ENCODE measurements around the gene SPEG.

SPEG gene

DNA sequence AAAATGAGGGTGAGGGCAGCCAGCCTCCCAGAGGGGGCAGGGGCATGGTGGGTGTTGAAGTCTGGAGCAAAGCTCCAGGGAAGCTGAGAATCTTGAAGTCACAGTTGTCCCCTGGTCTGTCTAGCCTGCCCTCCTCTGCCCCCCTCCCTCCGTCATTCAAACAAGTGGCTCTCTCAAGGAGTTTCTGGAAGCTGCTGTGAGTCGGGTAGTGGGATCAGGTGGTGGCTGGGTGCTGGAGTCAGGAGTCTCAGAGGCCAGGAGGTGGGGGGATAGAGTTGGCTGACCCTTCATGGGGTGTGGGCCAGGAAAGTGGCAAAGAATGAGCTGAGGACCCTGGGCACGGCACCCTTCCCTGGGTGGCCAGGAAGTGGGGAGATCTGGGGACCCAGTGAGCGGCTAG is 79.1 kb downstream of the SPEG start:
- no peak for DNase-seq (ENCODE audit: low read depth)
- no peak overlapping the region for H3K4me3 ChIP-seq (ENCODE audit: control insufficient read depth, low read depth, low read length)
- TF ChIP-seq, protein P1, sequence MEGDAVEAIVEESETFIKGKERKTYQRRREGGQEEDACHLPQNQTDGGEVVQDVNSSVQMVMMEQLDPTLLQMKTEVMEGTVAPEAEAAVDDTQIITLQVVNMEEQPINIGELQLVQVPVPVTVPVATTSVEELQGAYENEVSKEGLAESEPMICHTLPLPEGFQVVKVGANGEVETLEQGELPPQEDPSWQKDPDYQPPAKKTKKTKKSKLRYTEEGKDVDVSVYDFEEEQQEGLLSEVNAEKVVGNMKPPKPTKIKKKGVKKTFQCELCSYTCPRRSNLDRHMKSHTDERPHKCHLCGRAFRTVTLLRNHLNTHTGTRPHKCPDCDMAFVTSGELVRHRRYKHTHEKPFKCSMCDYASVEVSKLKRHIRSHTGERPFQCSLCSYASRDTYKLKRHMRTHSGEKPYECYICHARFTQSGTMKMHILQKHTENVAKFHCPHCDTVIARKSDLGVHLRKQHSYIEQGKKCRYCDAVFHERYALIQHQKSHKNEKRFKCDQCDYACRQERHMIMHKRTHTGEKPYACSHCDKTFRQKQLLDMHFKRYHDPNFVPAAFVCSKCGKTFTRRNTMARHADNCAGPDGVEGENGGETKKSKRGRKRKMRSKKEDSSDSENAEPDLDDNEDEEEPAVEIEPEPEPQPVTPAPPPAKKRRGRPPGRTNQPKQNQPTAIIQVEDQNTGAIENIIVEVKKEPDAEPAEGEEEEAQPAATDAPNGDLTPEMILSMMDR (IDR thresholded peaks at IDR 0.05; ENCODE audit: control insufficient read depth, insufficient read depth, low read depth, low read length, missing control alignments): no peak

DNA sequence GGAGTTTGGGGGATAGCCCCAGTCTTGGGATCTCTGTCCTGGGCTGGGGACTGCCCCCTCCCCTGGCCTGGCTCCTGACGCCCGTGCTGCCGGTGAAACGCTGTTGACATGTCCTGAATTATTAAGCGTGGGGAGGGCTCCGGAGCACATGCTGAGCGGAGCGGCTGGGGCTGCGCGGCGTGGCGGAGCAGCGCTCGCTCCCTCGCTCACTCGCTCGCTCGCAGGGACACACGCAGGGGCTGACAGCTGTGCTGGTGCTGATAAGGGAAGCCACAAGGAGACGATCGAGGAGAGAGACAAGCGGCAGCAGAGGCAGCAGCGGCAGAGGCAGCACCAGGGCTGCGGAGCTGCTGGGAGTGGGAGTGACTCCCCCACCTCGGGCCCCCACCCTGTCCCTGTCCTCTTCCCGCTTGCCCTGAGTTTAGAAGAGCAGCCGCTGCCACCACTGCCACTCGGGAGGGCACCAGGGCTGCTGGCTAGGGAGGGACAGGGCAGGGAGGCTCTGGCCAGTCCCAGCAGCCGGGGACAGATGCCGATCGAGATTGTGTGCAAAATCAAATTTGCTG is 79.6 kb downstream of the SPEG start, which contains the start of gene ASIC4:
Gene ASIC4 (plus strand): TSS at position 287 of the 566 bp plus-strand sequence. CDS start 243 bp downstream, at position 530.
- no peak within 1 kb of the TSS for H3K4me3 ChIP-seq (ENCODE audit: control insufficient read depth, low read depth, low read length)
- TF ChIP-seq, protein P1 (IDR thresholded peaks at IDR 0.05; ENCODE audit: control insufficient read depth, insufficient read depth, low read depth, low read length, missing control alignments): no peak
- DNase-seq (ENCODE audit: low read depth): no peak

DNA sequence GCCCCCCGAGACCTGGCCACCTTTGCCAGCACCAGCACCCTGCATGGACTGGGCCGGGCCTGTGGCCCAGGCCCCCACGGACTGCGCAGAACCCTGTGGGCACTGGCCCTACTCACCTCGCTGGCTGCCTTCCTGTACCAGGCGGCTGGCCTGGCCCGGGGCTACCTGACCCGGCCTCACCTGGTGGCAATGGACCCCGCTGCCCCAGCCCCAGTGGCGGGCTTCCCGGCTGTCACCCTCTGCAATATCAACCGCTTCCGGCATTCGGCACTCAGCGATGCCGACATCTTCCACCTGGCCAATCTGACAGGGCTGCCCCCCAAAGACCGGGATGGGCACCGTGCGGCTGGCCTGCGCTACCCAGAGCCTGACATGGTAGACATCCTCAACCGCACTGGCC is 80.2 kb downstream of the SPEG start:
- DNase-seq (ENCODE audit: low read depth): no peak
- no peak overlapping the region for H3K4me3 ChIP-seq (ENCODE audit: control insufficient read depth, low read depth, low read length)
- TF ChIP-seq, protein P1 (IDR thresholded peaks at IDR 0.05; ENCODE audit: control insufficient read depth, insufficient read depth, low read depth, low read length, missing control alignments): no peak

DNA sequence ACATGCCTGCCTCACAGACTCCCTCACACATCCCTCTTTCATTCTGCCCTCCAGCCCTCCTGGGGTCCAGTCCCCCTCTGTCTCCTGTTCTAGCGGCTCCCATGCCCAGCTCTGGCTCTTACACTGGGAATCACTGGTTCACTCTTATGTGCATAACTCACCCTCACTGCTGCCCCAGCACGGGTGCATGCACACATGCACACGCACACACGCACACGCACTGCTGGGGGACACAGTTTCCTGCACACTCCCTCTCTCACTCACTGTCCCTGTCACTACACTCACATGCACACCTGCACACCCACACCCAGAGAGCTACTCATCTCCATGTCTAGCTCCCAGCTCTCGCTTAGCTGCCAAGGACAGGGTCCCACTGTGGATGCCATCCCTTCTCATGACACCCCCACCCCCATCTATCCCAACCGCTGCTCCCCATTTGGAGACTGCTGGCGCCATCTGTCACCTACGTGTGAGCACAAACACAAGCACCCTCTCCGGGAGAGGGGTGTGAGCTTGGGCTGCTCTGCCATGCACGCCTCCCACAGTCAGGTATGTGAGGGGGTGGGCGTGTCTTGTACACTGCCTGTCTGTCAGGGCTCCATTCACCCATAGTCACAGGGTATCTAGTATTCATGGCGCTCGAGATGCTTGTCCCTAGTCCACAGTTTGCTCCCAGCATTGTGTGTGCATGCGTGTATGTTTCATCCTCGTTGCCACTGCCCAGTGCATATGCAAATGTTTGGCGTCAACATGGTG is 81.4 kb downstream of the SPEG start:
- H3K4me3 ChIP-seq (ENCODE audit: control insufficient read depth, low read depth, low read length): no peak overlapping the region
- DNase-seq (ENCODE audit: low read depth): no peak
- TF ChIP-seq, protein P1 (IDR thresholded peaks at IDR 0.05; ENCODE audit: control insufficient read depth, insufficient read depth, low read depth, low read length, missing control alignments): no peak

DNA sequence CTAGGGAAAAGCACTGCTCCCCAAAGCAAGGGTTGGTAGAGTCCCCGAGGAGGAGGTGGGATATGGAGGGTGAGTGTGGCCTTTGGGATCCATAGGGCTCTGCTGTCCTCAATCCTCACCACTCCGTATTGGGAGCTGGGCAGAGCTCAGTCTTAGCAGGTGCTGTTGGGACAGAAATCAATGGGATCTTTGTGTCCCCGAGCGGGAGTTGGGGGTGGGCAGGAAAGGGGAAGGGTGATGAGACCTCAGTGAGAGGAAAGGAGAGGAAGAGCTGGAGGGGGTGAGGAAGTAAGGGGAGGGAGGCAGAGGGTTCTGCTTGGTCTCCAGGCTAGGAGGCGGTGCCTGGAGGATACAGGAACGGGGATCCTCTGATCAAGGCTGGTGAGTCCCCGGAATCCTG is 82.2 kb downstream of the SPEG start:
- no peak for DNase-seq (ENCODE audit: low read depth)
- H3K4me3 ChIP-seq (ENCODE audit: control insufficient read depth, low read depth, low read length): no peak overlapping the region
- TF ChIP-seq, protein P1 (IDR thresholded peaks at IDR 0.05; ENCODE audit: control insufficient read depth, insufficient read depth, low read depth, low read length, missing control alignments): no peak

DNA sequence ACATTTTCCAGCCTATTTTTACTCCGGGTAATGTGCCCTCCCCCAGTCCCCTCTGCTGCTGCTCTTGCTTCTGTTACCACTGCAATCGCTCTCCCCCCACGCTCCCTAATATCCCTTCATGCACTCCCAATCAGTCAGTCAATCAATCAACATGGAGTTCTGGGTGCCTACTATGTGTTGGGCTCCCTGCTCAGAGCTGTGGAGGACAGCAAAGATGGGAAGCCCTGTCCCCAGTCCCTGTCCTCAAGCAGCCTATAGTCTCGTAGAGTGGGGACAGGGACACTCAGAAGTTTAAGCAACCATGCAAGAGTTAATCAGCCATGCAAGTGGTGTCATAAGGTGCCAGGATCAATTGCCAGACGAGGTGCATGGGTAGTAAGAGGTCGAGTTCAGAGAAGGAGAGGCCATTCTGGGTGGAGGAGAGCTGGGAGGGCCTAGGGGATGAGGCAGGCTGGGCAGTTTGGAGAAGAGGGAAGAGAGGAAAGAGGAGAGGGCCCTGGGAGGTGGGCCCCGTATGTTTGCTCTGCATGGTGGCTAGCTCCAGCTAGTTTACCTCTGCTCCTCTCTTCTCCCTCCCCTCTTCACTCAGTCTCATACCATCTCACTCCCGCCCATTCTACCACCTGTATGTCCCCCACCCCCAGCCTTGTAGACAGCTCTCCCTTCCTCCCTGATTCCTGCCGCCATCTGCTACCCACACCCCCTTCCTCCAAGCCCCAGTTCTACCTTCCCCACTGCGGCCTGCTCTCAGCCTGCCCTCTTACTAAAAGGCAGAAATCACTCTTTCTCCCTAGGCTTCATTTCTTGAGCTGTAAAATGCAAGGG is 83.5 kb downstream of the SPEG start:
- no peak for DNase-seq (ENCODE audit: low read depth)
- H3K4me3 ChIP-seq (ENCODE audit: control insufficient read depth, low read depth, low read length): no peak overlapping the region

More for the DNA sequence above, 83.5 kb downstream of the SPEG start:
- TF ChIP-seq, protein P1 (IDR thresholded peaks at IDR 0.05; ENCODE audit: control insufficient read depth, insufficient read depth, low read depth, low read length, missing control alignments): no peak

Data from AG09309 (cell line).